B cell (primary cell): ENCODE results near the gene ACOXL. TPM values are rescaled to one million over a fixed set of nuclear protein-coding genes. Genes with fewer than 3 reads are reported as not detected.

ENCODE experiments used
- ATAC-seq: fragments of 200-7000 bp; cut with Tn5 transposase; one replicate; pipeline ENCODE4 v1.10.0; 2021; ENCODE audit warnings: low read depth, mild to moderate bottlenecking, moderate number of reproducible peaks, moderate library complexity
- CTCF ChIA-PET: fragments of 350-600 bp; sonication (Branson Sonifier 250); formaldehyde crosslinking; loops from one replicate; lab custom pipeline; 2021; ENCODE audit warnings: antibody characterized with exemption, inconsistent platforms; lab: Charles Lee
- POLR2A ChIA-PET: fragments of 350-600 bp; sonication (Branson Sonifier 250); formaldehyde crosslinking; loops from one replicate; lab custom pipeline; 2021; ENCODE audit warnings: antibody characterized with exemption; lab: Charles Lee
- DNase-seq: peaks from one replicate; pipeline ENCODE4 v3.0.0; 2013
- H2AFZ ChIP-seq: 2 replicates; pipeline ENCODE4 v1.6.1; 2012; ENCODE audit warnings: mild to moderate bottlenecking, low read depth, low read length; ENCODE audit not compliant: insufficient read depth, poor library complexity, severe bottlenecking
- H3K27ac ChIP-seq, 2 donors: 1 replicate in 1 of 2; 2 replicates in 1 of 2; pipeline ENCODE4 v1.5.1; 2012 to 2013; ENCODE audit warnings: low read length in 2 of 2, mild to moderate bottlenecking in 2 of 2, moderate library complexity in 1 of 2
- H3K27me3 ChIP-seq, 4 experiments: fragments of 200-600 bp in 1 of 4; sonication (generic) in 1 of 4; replicated peaks in 1 of 4; 1 replicate in 2 of 4; 2 replicates in 2 of 4; pipeline versions ENCODE4 v1.6.1 to v1.7.0; 2013 to 2016; ENCODE audit warnings: low read length in 3 of 4, mild to moderate bottlenecking in 2 of 4, mixed read lengths in 1 of 4, moderate library complexity in 1 of 4; ENCODE audit not compliant: insufficient read depth in 4 of 4, control insufficient read depth in 3 of 4; ENCODE audit errors: control extremely low read depth in 1 of 4
- H3K36me3 ChIP-seq, 2 experiments: replicated peaks in 1 of 2; 1 replicate in 1 of 2; 2 replicates in 1 of 2; pipeline versions ENCODE4 v1.6.1 to v1.7.1; 2013; ENCODE audit warnings: low read length in 1 of 2; ENCODE audit not compliant: insufficient read depth in 2 of 2, control insufficient read depth in 1 of 2; ENCODE audit errors: control extremely low read depth in 1 of 2, extremely low read depth in 1 of 2
- H3K4me1 ChIP-seq, 2 donors: fragments of 200-600 bp in 1 of 2; sonication (generic) in 1 of 2; 1 replicate in 1 of 2; 2 replicates in 1 of 2; pipeline versions ENCODE4 v1.5.1 to v1.6.1; 2013 to 2017; ENCODE audit warnings: low read length in 2 of 2; ENCODE audit not compliant: control insufficient read depth in 2 of 2, insufficient read depth in 2 of 2
- H3K4me2 ChIP-seq: replicated peaks from 2 replicates; pipeline ENCODE3; 2012; ENCODE audit warnings: mild to moderate bottlenecking, low read depth, low read length; ENCODE audit not compliant: poor library complexity, severe bottlenecking
- H3K4me3 ChIP-seq, 5 experiments: fragments of 200-600 bp in 1 of 5; sonication (generic) in 1 of 5; 1 replicate in 3 of 5; 2 replicates in 2 of 5; pipeline versions ENCODE4 v1.5.1 to v1.7.0; 2011 to 2016; ENCODE audit warnings: low read length in 4 of 5, mild to moderate bottlenecking in 4 of 5, low read depth in 2 of 5, control low read depth in 1 of 5, moderate library complexity in 1 of 5; ENCODE audit not compliant: insufficient read depth in 1 of 5; ENCODE audit errors: control extremely low read depth in 1 of 5, extremely low read depth in 1 of 5
- H3K79me2 ChIP-seq: fragments of 200-600 bp; sonication (generic); one replicate; pipeline ENCODE4 v1.6.0; 2016; ENCODE audit warnings: low read length; ENCODE audit not compliant: control insufficient read depth, insufficient read depth
- H3K9ac ChIP-seq: fragments of 200-600 bp; sonication (generic); 2 replicates; pipeline ENCODE4 v1.6.1; 2017; ENCODE audit warnings: mild to moderate bottlenecking, low read length, moderate library complexity
- H3K9me3 ChIP-seq, 3 donors: one replicate each; pipeline versions ENCODE4 v1.6.1 to v1.7.1; 2013; ENCODE audit warnings: low read length in 2 of 3; ENCODE audit not compliant: control insufficient read depth in 2 of 3, insufficient read depth in 1 of 3; ENCODE audit errors: control extremely low read depth in 1 of 3
- H4K20me1 ChIP-seq: 2 replicates; pipeline ENCODE4 v1.6.0; 2012; ENCODE audit warnings: mild to moderate bottlenecking, low read length; ENCODE audit not compliant: insufficient read depth, control insufficient read depth, poor library complexity, severe bottlenecking
- H3K27ac Mint-ChIP-seq: one replicate; pipeline ENCODE4 v1.8.0; 2021; ENCODE audit warnings: mixed read lengths
- H3K27me3 Mint-ChIP-seq: one replicate; pipeline ENCODE4 v1.8.0; 2021; ENCODE audit warnings: mixed read lengths
- H3K4me1 Mint-ChIP-seq: one replicate; pipeline ENCODE4 v1.8.0; 2021; ENCODE audit warnings: mixed read lengths
- H3K4me3 Mint-ChIP-seq: one replicate; pipeline ENCODE4 v1.8.0; 2021; ENCODE audit warnings: mixed read lengths
- H3K9me3 Mint-ChIP-seq: one replicate; pipeline ENCODE4 v1.8.0; 2022; ENCODE audit warnings: mixed read lengths; ENCODE audit not compliant: insufficient read depth
- CTCF ChIP-seq: fragments of 200-600 bp; IDR thresholded peaks from one replicate; pipeline ENCODE4 v1.8.0; 2022; ENCODE audit warnings: antibody characterized with exemption, mild to moderate bottlenecking
- EZH2 ChIP-seq: IDR thresholded peaks from 2 replicates; pipeline ENCODE4 v1.6.1; 2012; ENCODE audit warnings: borderline replicate concordance, low read depth, mild to moderate bottlenecking, moderate library complexity, low read length; ENCODE audit not compliant: insufficient read depth, poor library complexity, severe bottlenecking
- WGBS: methylation state at CpG from one replicate; pipeline ENCODE4 v1.1.5; 2013; ENCODE audit warnings: missing lambda C conversion rate; ENCODE audit not compliant: insufficient coverage; 5-methylcytosine and 5-hydroxymethylcytosine counted together
- intact Hi-C: fragments of 100-400 bp; cut with micrococcal nuclease; formaldehyde crosslinking; loops from one replicate; pipeline ENCODE4 v1.10.0; 2022
- polyA plus RNA-seq: library from polyadenylated mRNA; depleted of rRNA; stranded (reverse); fragments of >200 nt; gene quantifications from 2 replicates; pipeline ENCODE4 v1.2.3, GENCODE V29; 2012
- total RNA-seq, 2 donors: library from RNA; stranded (reverse); fragments of 120-200 nt in 1 of 2; gene quantifications; 1 replicate in 1 of 2; 2 replicates in 1 of 2; pipeline versions ENCODE4 v1.2.3 to v1.2.4, GENCODE V29; 2013 to 2022

Gene ACOXL
- total and polyA plus RNA-seq, 2 donors (not counting 1 experiment from before 2014, with no cell fraction given), result 0.06 TPM; not detected in 1

GRCh38 chr2:110724820-110725219 lies 7.6 kb upstream of the ACOXL start:
- no peaks in the 10 kb centered on the region for H3K4me1 Mint-ChIP-seq
- H3K4me3 Mint-ChIP-seq, result no peak overlapping the region
- H3K9ac ChIP-seq, result no peak overlapping the region
- H3K36me3 ChIP-seq, result no peaks in the 10 kb centered on the region
- H4K20me1 ChIP-seq, result no peaks in the 10 kb centered on the region
- H3K9me3 ChIP-seq, result no peaks in the 10 kb centered on the region
- no peak overlapping the region for H2AFZ ChIP-seq
- H3K27me3 Mint-ChIP-seq, result peaks cover 30% of the 10 kb centered on the region
- ATAC-seq (no peak), DNase-seq (no peak)
- no peak overlapping the region for H3K4me3 ChIP-seq
- H3K4me2 ChIP-seq, result no peak overlapping the region
- no peak overlapping the region for H3K27ac Mint-ChIP-seq
- no peaks in the 10 kb centered on the region for H3K9me3 Mint-ChIP-seq
- H3K27ac ChIP-seq, result no peak overlapping the region
- TF ChIP-seq EZH2 (no peak), CTCF (no peak)
- H3K27me3 ChIP-seq, result peaks cover 0 to 21% (median 0%) of the 10 kb centered on the region in 4 experiments
- no peaks in the 10 kb centered on the region for H3K4me1 ChIP-seq
- CTCF ChIA-PET, result no interaction called here
- no peaks in the 10 kb centered on the region for H3K79me2 ChIP-seq
- intact Hi-C loops, result no loop called here
- WGBS, result 78% methylated on average over 2 of the region's 2 CpGs
- POLR2A ChIA-PET, result no interaction called here

GRCh38 chr2:110725370-110725769 lies 7.0 kb upstream of the ACOXL start:
- no peak overlapping the region for H3K4me3 ChIP-seq
- H2AFZ ChIP-seq, result no peak overlapping the region
- H3K9me3 ChIP-seq, result no peaks in the 10 kb centered on the region

More at GRCh38 chr2:110725370-110725769, 7.0 kb upstream of the ACOXL start:
- no peaks in the 10 kb centered on the region for H3K9me3 Mint-ChIP-seq
- peaks cover 25% of the 10 kb centered on the region for H3K27me3 Mint-ChIP-seq
- no peak overlapping the region for H3K4me2 ChIP-seq
- no peak for DNase-seq
- H3K27ac Mint-ChIP-seq, result no peak overlapping the region
- no peaks in the 10 kb centered on the region for H3K4me1 ChIP-seq
- H3K4me1 Mint-ChIP-seq, result no peaks in the 10 kb centered on the region
- no peak for ATAC-seq
- TF ChIP-seq CTCF (no peak), EZH2 (no peak)
- H3K36me3 ChIP-seq, result no peaks in the 10 kb centered on the region
- no peak overlapping the region for H3K9ac ChIP-seq
- H3K27me3 ChIP-seq, result peaks cover 0 to 23% (median under 1%) of the 10 kb centered on the region in 4 experiments
- WGBS, result 90% methylated on average over 8 of the region's 9 CpGs
- ChIA-PET POLR2A (no interaction called here), CTCF (no interaction called here)
- no peak overlapping the region for H3K27ac ChIP-seq
- intact Hi-C loops, result no loop called here
- no peaks in the 10 kb centered on the region for H3K79me2 ChIP-seq
- no peaks in the 10 kb centered on the region for H4K20me1 ChIP-seq
- no peak overlapping the region for H3K4me3 Mint-ChIP-seq
